ENCODE data around the gene DAB1.

The DAB1 gene

GRCh38 chr1:57404884-57405283 lies 19.0 kb downstream of the DAB1 start:
- no peaks in the 10 kb centered on the region for H3K9me2 ChIP-seq (replicated peaks; ENCODE audit: control insufficient read depth, low read length)
- no peaks in the 10 kb centered on the region for H3F3A ChIP-seq (ENCODE audit: control insufficient read depth, insufficient read depth)
- no peak overlapping the region for H3K4me3 ChIP-seq (ENCODE audit: low read length)
- no peak overlapping the region for H3K27ac ChIP-seq (ENCODE audit: low read depth, low read length)
- H3K36me3 ChIP-seq (ENCODE audit: control insufficient read depth, low read length): no peaks in the 10 kb centered on the region
- H4K20me1 ChIP-seq (ENCODE audit: control insufficient read depth, insufficient read depth, low read depth, low read length): no peaks in the 10 kb centered on the region
- no peaks in the 10 kb centered on the region for H3K4me1 ChIP-seq (ENCODE audit: control insufficient read depth, low read length)
- no peaks in the 10 kb centered on the region for H3K9me3 ChIP-seq (ENCODE audit: control insufficient read depth, insufficient read depth, low read length)
- H3K79me2 ChIP-seq (ENCODE audit: control insufficient read depth, low read length): no peaks in the 10 kb centered on the region
- no peak overlapping the region for H3K4me2 ChIP-seq (ENCODE audit: low read length)
- TF ChIP-seq EZH2phosphoT487 (IDR thresholded peaks at IDR 0.05; ENCODE audit: borderline replicate concordance, low read length) (no peak), CTCF (IDR thresholded peaks at IDR 0.05; ENCODE audit: low read depth, low read length, poor library complexity, severe bottlenecking) (no peak)
- no peaks in the 10 kb centered on the region for H3K27me3 ChIP-seq (ENCODE audit: control insufficient read depth, low read length)

- H3K27me3 ChIP-seq (ENCODE audit: control insufficient read depth, low read length): no peaks in the 10 kb centered on the region
- H3K9me3 ChIP-seq (ENCODE audit: control insufficient read depth, insufficient read depth, low read length): no peaks in the 10 kb centered on the region
- no peak for TF ChIP-seq EZH2phosphoT487 (IDR thresholded peaks at IDR 0.05; ENCODE audit: borderline replicate concordance, low read length)
- TF ChIP-seq CTCF (IDR thresholded peaks at IDR 0.05; ENCODE audit: low read depth, low read length, poor library complexity, severe bottlenecking): no peak
- H4K20me1 ChIP-seq (ENCODE audit: control insufficient read depth, insufficient read depth, low read depth, low read length): no peaks in the 10 kb centered on the region
- H3K4me2 ChIP-seq (ENCODE audit: low read length): no peak overlapping the region
- H3K36me3 ChIP-seq (ENCODE audit: control insufficient read depth, low read length): no peaks in the 10 kb centered on the region
- no peaks in the 10 kb centered on the region for H3F3A ChIP-seq (ENCODE audit: control insufficient read depth, insufficient read depth)
- H3K27ac ChIP-seq (ENCODE audit: low read depth, low read length): no peak overlapping the region
- no peaks in the 10 kb centered on the region for H3K79me2 ChIP-seq (ENCODE audit: control insufficient read depth, low read length)
- no peak overlapping the region for H3K4me3 ChIP-seq (ENCODE audit: low read length)
- H3K9me2 ChIP-seq (replicated peaks; ENCODE audit: control insufficient read depth, low read length): no peaks in the 10 kb centered on the region
- no peaks in the 10 kb centered on the region for H3K4me1 ChIP-seq (ENCODE audit: control insufficient read depth, low read length)
Observed at GRCh38 chr1:57403201-57403600, 20.7 kb downstream of the DAB1 start.

- Histone ChIP-seq H3K27me3 (ENCODE audit: control insufficient read depth, low read length) (no peaks in the 10 kb centered on the region), H3K79me2 (ENCODE audit: control insufficient read depth, low read length) (no peaks in the 10 kb centered on the region), H3K4me3 (ENCODE audit: low read length) (no peak overlapping the region), H3K36me3 (ENCODE audit: control insufficient read depth, low read length) (no peaks in the 10 kb centered on the region), H3K9me2 (replicated peaks; ENCODE audit: control insufficient read depth, low read length) (no peaks in the 10 kb centered on the region), H3K9me3 (ENCODE audit: control insufficient read depth, insufficient read depth, low read length) (no peaks in the 10 kb centered on the region), H3F3A (ENCODE audit: control insufficient read depth, insufficient read depth) (no peaks in the 10 kb centered on the region), H4K20me1 (ENCODE audit: control insufficient read depth, insufficient read depth, low read depth, low read length) (no peaks in the 10 kb centered on the region), H3K27ac (ENCODE audit: low read depth, low read length) (no peak overlapping the region), H3K4me2 (ENCODE audit: low read length) (no peak overlapping the region), H3K4me1 (ENCODE audit: control insufficient read depth, low read length) (no peaks in the 10 kb centered on the region)
- TF ChIP-seq CTCF (IDR thresholded peaks at IDR 0.05; ENCODE audit: low read depth, low read length, poor library complexity, severe bottlenecking) (no peak), EZH2phosphoT487 (IDR thresholded peaks at IDR 0.05; ENCODE audit: borderline replicate concordance, low read length) (no peak)
Observed at GRCh38 chr1:57401671-57402070, 22.2 kb downstream of the DAB1 start.

GRCh38 chr1:57400048-57400447 lies 23.8 kb downstream of the DAB1 start:
- no peaks in the 10 kb centered on the region for H3K79me2 ChIP-seq (ENCODE audit: control insufficient read depth, low read length)
- H4K20me1 ChIP-seq (ENCODE audit: control insufficient read depth, insufficient read depth, low read depth, low read length): no peaks in the 10 kb centered on the region
- no peak overlapping the region for H3K27ac ChIP-seq (ENCODE audit: low read depth, low read length)
- H3F3A ChIP-seq (ENCODE audit: control insufficient read depth, insufficient read depth): no peaks in the 10 kb centered on the region
- no peaks in the 10 kb centered on the region for H3K9me3 ChIP-seq (ENCODE audit: control insufficient read depth, insufficient read depth, low read length)
- no peaks in the 10 kb centered on the region for H3K9me2 ChIP-seq (replicated peaks; ENCODE audit: control insufficient read depth, low read length)
- H3K27me3 ChIP-seq (ENCODE audit: control insufficient read depth, low read length): no peaks in the 10 kb centered on the region
- H3K4me3 ChIP-seq (ENCODE audit: low read length): no peak overlapping the region
- TF ChIP-seq CTCF (IDR thresholded peaks at IDR 0.05; ENCODE audit: low read depth, low read length, poor library complexity, severe bottlenecking) (no peak), EZH2phosphoT487 (IDR thresholded peaks at IDR 0.05; ENCODE audit: borderline replicate concordance, low read length) (no peak)
- H3K36me3 ChIP-seq (ENCODE audit: control insufficient read depth, low read length): no peaks in the 10 kb centered on the region
- H3K4me1 ChIP-seq (ENCODE audit: control insufficient read depth, low read length): no peaks in the 10 kb centered on the region
- H3K4me2 ChIP-seq (ENCODE audit: low read length): no peak overlapping the region

Data from DOHH2 (cell line).